GM12801 (cell line): Measurements from ENCODE around the gene UQCRQ.

ENCODE experiments used
- TF ChIP-seq, protein P1 (sequence below): IDR thresholded peaks from one replicate; pipeline ENCODE4 v1.5.1; 2011; ENCODE audit warnings: control low read depth; ENCODE audit not compliant: insufficient read length; ENCODE audit errors: extremely low read depth

UQCRQ gene

DNA sequence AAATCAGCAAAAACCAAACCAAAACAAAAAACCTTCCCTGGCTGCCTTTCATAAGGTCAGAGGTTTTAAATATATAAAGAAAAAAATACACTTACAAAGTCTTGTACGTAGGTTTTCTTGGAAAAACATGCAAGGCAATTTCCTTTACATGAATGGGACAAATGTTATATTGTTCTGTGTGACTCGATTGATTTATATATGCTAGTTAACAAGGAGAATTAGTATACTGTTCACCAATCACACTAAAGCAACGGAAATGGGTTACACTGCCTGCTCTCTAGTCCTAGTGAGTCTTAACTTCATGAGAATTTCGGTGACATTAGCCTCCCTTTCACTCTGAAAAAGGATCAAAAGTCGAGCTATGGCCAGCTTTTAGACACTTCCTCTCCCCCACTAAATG is 5.7 kb upstream of the UQCRQ start:
- TF ChIP-seq, protein P1, sequence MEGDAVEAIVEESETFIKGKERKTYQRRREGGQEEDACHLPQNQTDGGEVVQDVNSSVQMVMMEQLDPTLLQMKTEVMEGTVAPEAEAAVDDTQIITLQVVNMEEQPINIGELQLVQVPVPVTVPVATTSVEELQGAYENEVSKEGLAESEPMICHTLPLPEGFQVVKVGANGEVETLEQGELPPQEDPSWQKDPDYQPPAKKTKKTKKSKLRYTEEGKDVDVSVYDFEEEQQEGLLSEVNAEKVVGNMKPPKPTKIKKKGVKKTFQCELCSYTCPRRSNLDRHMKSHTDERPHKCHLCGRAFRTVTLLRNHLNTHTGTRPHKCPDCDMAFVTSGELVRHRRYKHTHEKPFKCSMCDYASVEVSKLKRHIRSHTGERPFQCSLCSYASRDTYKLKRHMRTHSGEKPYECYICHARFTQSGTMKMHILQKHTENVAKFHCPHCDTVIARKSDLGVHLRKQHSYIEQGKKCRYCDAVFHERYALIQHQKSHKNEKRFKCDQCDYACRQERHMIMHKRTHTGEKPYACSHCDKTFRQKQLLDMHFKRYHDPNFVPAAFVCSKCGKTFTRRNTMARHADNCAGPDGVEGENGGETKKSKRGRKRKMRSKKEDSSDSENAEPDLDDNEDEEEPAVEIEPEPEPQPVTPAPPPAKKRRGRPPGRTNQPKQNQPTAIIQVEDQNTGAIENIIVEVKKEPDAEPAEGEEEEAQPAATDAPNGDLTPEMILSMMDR, result no peak

DNA sequence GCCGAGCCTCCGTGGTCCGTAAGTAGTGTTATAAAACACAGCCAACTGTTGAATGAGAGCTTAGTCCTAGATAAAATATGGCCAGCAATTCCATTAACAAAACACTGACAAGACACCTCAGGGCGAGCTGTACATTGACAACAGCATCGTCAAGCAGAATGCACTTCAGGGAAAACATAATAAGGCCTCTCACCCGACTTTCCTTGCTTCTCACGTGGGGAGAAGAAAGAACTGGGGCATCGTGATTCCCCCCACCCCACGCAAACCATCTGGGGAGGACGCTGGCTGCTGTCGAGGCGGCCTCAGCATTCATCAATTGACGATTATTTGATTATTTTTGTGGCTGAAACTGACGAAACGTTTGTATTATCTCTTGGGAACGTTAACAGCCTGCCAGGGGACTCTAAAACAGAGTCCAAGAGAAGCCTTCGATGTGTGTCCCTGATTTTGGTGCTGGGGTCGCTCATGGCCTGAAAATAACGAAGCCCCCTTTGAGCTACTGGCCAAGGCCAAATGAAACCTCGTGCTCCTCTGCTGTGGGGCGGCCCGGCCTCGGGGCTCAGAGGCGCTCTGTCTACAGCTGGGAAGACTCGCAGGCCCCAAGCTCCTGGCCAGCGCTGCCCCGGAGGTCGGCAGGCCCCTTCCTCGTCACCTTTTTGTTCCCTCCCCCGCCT is 637 bp upstream of the UQCRQ start:
- TF ChIP-seq, protein P1, result no peak

DNA sequence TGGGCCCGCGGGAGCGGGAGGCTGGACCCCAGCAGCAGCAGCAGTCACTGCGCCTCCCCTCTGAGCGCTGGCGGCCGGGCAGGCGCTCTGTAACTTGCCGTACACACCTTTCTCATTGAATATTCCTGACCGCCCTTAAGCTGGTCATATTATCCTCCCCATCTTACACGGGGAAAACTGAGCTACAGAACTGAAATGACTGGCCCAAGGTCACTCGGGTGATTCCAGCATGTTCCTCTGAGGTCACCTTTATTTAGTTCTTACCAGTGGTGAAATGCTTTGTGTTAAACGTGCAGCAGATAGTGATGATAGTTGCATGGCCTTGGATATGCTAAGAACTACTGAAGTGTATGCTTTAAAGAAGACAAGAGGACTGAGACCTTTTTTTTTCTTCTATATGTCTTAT is 607 bp downstream of the UQCRQ start:
- TF ChIP-seq, protein P1, result no peak

DNA sequence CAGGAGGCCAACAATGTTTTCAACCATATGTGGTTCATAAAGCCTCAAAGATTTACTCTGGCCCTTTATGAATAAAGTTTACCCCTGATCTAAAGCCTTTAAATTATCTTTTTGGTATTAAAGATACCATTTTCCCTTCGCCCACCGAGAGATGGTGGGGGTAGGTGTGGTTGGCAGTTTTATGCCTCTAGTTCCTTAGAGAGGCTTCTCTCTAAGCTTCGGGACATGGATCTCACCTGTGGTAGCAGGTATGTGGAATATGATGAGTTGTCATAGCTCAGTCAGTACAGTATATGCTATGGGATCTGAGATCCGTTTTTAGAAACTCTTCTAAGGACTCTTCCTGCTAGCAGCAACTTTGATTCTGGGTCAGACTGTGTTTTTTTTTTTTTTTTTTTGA is 2.3 kb downstream of the UQCRQ start:
- TF ChIP-seq, protein P1, result no peak

DNA sequence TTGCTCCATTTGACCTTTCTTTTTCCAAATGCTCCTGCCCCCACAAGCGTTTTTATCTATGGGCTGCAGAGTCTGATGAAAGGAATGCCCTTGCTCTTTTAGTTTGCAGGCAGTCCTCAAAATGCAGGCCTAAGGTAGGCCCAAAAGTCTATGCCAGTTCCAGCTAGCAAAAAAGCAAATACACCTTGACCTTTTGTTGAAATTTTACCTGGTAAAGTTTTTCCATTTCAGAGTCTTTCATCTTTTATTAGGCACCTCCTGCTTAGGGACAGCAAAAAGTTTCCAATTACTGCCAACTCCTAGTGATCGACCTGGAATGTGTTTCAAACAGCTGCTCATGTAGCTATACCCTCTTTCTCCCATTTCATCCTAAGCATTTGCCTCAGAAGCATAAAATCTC is 4.4 kb downstream of the UQCRQ start:
- TF ChIP-seq, protein P1, result no peak

DNA sequence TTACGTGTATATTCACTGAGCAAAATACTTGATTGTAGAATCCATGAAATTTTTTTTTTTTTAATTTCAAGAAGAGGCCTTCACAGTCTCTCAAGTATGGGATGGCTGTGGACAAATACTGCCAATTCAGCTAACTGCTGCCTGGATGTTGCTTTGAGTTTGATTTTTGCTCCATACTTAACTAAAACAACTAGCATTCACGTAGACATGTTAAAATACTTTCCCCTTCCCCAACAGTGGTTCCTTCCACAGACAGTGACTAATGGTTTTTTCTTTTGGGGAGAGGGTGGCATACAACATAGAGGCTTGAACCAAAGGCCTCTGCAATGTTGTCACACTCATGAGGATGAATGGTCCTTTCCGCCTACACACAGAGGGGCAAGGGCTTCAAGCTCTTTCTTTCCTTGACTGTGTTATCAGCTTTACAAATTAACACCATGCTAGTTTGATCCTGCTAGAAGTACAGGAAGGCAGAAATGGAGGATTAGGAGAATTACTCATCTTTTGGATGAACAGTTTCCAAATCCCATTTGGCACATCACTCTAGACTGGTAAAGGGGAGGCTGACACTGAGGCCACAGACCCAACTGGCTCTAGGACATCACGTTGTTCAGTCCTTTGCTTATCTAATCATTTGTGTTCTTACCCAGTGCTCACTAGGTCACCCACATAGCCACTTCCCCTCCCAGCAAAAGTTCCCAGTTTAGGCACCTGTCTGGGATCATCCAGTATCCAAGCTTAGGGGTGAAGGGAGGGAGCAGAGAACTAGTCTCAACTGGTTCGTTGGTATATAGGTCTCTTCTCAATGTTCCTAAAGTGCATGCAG is 5.2 kb downstream of the UQCRQ start:
- TF ChIP-seq, protein P1, result no peak

DNA sequence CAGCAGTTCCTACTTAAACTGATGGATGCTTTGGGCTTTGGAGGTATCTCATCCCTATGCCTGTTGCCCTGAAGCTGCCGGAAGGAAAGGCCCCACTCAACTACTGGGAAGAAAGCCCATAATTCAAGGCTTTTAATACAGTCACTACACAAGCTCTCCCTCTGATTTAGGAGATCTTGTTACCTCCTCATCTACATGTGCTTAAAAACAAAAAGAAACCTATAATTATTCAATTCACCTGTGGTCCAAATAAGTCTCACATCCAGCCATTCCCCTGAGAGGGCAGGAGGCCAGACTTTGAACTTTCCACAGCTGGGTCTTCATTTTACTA is 6.3 kb downstream of the UQCRQ start:
- TF ChIP-seq, protein P1, result no peak
